Posterior cingulate gyrus (tissue), 11 donors: ENCODE measurements around the gene ATM.
"Not testable (repeated sequence)": the region's sequence is repeated elsewhere in the genome, so short reads cannot be mapped to it uniquely, and the experiment has no call there.

Source experiments
- DNase-seq, 10 donors: peaks; one replicate each; pipeline versions ENCODE4 v3.0.0 to v3.0.0-alpha.2; 2020 to 2021; ENCODE audit warnings: mixed read lengths in 3 of 10
- intact Hi-C: fragments of 100-400 bp; cut with DNase I; formaldehyde crosslinking; loops from one replicate; pipeline ENCODE4 v1.15.1; 2023

Gene ATM

GRCh38 chr11:108345767-108346166 is 122.9 kb downstream of the ATM start:
- DNase-seq = no peak
- intact Hi-C loops = no loop called here

DNA sequence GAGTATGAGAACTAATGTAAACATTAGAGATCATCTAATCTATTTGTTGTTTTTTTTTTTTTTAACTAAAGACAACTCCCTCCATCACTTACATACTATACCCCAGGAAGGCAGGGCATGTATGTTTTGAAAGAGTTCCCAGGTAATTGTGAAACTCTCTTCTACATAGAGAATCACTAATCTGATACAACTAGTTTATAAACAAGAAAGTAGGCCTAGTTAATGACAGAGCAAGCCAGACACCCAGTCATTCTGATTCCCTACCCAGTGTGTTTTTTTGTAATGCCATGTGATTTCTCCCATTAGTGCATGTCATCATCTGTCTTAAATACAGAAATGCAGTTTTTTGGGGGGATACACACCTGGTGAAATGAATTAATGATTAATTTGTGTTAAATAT is 123.6 kb downstream of the ATM start:
- intact Hi-C loops = no loop called here
- DNase-seq = no peak

- intact Hi-C loops = no loop called here
- no peak for DNase-seq
These were observed 128.6 kb downstream of the ATM start for GRCh38 chr11:108351468-108351867.

GRCh38 chr11:108364159-108364558 is 141.3 kb downstream of the ATM start:
- no peak for DNase-seq
- intact Hi-C loops = no loop called here

- intact Hi-C loops = no loop called here
- no peak for DNase-seq
These were observed 145.3 kb downstream of the ATM start for GRCh38 chr11:108368134-108368533.

- no peak for DNase-seq
- intact Hi-C loops = no loop called here
These were observed 146.2 kb downstream of the ATM start for GRCh38 chr11:108369064-108369463.

- intact Hi-C loops = no loop called here
- DNase-seq = no peak
These were observed 147.4 kb downstream of the ATM start for GRCh38 chr11:108370315-108370714.

DNA sequence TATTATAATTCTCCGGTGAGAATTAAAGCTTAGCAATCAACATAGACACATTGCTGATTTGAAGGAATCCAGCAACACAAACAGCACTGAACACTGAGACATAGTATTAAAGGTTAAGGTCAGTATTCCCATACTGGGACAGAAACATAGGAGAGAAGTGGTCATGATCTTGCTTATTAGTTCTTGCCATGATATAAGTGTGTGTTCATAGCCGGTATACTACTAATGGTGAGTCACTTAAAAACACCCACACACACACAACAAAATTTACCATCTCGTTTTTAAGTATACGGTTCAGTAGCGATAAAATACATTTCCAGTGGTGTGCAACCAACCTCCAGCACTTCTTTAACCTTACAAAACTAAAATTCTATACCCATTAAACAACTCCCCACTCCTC is 148.1 kb downstream of the ATM start:
- DNase-seq = no peak
- intact Hi-C loops = no loop called here

GRCh38 chr11:108373505-108373904 is 150.6 kb downstream of the ATM start:
- intact Hi-C loops, DNase-seq: not testable (repeated sequence)

DNA sequence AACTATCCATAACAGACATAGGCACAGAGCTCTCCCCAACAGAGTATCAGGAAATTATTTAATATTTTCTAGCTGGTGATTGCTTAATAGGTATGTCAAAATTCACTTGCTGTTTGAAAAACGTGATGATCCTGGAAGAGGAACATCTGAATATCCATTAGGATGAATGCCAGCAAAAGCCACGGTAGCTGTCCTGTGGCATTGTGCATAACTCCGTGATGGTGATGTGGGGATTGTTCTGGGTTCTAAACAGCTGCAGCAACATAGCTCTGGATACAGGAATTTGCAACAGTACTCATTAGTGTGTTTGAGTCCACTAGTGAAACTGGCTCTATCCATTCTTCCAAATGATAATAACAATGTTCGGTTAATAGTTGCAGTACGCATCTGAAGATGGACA is 165.7 kb downstream of the ATM start:
- no peak for DNase-seq
- intact Hi-C loops = no loop called here

GRCh38 chr11:108392353-108392752 is 169.5 kb downstream of the ATM start:
- intact Hi-C loops = no loop called here
- DNase-seq = no peak

GRCh38 chr11:108393046-108393445 is 170.2 kb downstream of the ATM start:
- intact Hi-C loops = no loop called here
- DNase-seq = no peak

DNA sequence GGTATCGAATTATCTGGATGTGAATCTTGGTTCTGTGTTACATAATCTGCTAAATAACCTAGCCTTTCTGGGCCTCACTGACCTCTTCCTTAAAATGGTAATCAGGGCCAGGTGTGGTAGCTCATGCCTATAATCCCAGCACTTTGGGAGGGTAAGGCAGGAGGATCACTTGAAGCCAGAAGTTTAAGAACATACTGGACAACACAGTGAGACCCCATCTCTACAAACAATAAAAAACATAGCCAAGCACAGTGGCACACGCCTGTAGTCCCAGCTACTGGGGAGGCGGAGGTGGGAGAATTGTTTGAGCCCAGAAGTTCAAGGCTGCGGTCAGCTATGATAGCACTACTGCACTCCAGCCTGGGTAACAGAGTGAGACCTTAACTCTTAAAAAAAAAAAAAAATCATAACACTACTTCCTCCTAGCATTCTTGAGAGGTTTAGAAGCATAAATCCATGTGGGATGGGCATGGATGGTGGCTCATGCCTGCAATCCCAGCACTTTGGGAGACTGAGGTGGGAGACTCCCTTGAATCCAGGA is 171.9 kb downstream of the ATM start:
- no peak for DNase-seq
- intact Hi-C loops = no loop called here

DNA sequence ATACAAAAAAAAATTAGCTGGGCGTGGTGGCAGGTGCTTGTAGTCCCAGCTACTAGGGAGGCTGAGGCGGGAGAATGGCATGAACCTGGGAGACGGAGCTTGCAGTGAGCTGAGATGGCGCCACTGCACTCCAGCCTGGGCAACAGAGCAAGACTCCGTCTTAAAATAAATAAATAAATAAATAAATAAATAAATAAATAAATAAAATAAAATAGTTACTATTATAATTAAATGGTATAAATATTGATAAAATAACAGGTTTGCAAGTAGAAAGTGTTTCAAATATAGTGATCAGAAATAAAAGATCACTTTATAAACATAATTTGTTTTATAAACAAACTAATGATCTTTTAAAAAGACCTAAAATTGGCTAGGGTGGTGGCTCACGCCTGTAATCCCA is 173.8 kb downstream of the ATM start:
- DNase-seq, intact Hi-C loops: not testable (repeated sequence)

DNA sequence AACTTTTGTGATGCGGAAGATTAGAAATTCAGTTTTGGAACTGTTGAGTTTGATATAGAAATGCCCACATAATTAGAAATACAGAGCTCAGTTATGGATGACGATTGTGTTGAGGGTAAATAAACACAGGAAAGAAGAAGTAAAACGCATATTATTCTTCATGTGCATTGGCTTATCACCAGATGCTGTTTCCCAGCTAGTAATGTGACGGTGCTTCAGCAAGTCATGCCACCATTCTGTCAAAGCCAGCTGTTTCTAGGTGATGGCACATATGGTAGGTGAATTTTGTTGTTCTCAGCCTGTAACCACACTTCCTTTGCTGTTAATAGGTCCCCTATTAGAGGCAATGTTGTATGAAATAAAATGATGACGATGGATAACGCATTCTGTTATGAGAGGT is 175.6 kb downstream of the ATM start:
- no peak for DNase-seq
- intact Hi-C loops = no loop called here

GRCh38 chr11:108402241-108402640 is 179.4 kb downstream of the ATM start:
- intact Hi-C loops = no loop called here
- no peak for DNase-seq

DNA sequence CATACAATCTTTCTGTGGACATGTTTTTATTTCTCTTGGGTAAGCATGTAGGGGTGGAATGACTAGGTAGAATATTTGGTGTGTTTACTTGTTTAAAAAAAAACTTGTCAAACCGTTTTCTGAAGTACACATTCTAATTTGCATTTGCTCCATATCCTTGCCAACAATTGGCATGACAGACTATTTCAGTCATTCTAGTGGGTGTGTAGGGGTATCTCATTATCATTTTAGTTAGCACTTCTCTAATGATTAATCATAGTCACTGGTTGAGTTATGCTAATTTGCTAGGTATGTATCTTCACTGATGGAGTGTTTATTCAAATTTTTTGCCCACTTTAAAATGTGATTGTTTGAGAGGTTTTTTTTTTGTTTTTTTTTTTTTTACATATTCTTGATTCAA is 180.2 kb downstream of the ATM start:
- intact Hi-C loops = no loop called here
- no peak for DNase-seq

GRCh38 chr11:108405706-108406105 is 182.8 kb downstream of the ATM start:
- intact Hi-C loops = no loop called here

DNA sequence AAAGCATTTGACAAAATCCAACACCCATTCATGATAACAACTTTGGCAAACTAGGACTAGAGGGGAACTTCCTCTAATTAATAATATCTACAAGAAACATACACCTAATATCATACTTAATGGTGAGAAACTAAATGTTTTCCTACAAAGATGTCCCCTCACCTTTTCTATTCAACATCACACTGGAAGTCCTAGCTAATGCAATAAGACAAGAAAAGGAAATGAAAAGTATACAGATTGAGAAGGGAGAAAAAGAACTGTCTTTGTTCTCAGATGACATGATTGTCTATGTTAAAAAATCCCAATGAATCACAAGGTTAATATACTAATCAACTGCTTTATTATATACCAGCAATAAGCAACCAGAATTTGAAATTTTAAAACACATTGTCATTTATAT is 192.1 kb downstream of the ATM start:
- intact Hi-C loops = no loop called here
- no peak for DNase-seq

More at GRCh38 chr11:108405706-108406105, 182.8 kb downstream of the ATM start:
- no peak for DNase-seq

DNA sequence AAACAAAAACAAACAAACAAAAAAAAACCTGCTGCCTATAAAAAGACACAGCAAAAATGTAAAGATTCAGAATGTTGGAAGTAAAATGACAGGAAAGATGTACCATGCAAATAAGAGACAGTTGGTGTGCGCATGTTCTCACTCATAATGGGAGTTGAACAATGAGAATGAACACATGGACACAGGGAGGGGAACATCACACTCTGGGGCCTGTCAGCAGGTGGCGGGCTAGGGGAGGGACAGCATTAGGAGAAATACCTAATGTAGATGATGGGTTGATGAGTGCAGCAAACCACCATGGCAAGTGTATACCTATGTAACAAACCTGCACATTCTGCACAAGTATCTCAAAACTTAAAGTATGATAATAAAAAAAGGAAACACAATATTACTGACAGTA is 194.7 kb downstream of the ATM start:
- intact Hi-C loops, DNase-seq: not testable (repeated sequence)
